ENCODE measurements around the gene RNLS. TPM values are rescaled to one million over a fixed set of nuclear protein-coding genes. Genes with fewer than 3 reads are reported as not detected.

Gene RNLS
- total and polyA plus RNA-seq, 2 of the 8 experiments (the other 6 are each of a cell fraction or from before 2014, with no cell fraction given): 7.5 to 12.7 TPM

DNA sequence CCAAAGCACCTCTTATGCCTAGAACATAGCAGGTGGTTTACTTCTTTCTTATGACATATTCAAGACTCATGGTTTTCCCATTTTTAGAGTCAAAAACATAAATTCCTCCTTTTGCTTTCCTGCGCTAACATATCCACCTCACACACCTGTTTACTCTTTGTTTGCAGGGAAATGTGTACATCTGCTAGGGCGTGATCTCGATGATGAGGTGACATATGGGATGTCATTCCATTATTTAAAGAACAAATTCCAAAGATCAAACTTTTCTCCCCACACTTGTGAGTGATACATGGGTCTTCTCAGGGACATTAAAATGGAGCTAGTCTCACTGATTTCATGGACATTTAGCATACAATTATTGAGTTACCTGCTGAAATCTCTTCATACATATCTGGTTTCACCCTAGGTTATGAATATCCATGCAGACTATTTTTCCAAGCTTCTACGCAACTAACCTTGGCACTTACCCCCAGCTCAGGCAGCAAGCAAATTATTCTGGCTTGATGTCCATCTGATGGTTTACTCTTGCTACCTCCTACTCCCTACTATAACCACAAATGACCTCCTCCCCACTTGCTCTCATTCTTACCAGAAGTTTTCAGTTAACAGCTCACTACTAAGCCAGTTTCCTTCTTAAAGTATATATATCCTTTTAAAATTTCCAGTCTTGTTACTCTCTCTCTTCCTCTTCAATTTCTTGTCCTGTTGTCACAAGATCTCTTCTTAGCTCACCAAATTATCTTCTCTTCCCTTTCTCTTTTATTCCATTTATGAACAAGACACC lies 208.5 kb downstream of the RNLS start:
- 91% methylated on average over 4 of the region's 4 CpGs; no CpG with 5 or more reads in 1 of the 2 experiments for WGBS, 2 experiments (ENCODE audit: extremely low coverage in 1 of 2, insufficient coverage in 1 of 2, insufficient read length in 1 of 2, insufficient replicate concordance in 2 of 2, low coverage in 1 of 2, low lambda C conversion rate in 2 of 2, missing lambda C conversion rate in 1 of 2)
- Histone ChIP-seq H3K14ac (ENCODE audit: insufficient read length) (no peak overlapping the region), H3K18ac (ENCODE audit: extremely low read depth, low read length) (no peak overlapping the region), H4K91ac (replicated peaks; ENCODE audit: insufficient read length, low read length) (no peak overlapping the region), H3K79me2 (ENCODE audit: control insufficient read depth in 1 of 2, insufficient read depth in 2 of 2, low read length in 2 of 2) (no peaks in the 10 kb centered on the region), H3K23ac (ENCODE audit: insufficient read length) (no peak overlapping the region), H2BK12ac (ENCODE audit: low read depth, low read length) (no peak overlapping the region), H3K36me3 (ENCODE audit: control insufficient read depth in 2 of 4, insufficient read depth in 4 of 4, low read length in 3 of 4) (no peaks in the 10 kb centered on the region), H3K9ac (replicated peaks in 1 of 4; ENCODE audit: extremely low read depth in 1 of 4, low read depth in 3 of 4, low read length in 3 of 4) (no peak overlapping the region), H2AFZ (ENCODE audit: low read length) (no peak overlapping the region), H2BK20ac (ENCODE audit: low read length) (no peak overlapping the region), H3K79me1 (ENCODE audit: low read depth, low read length) (no peaks in the 10 kb centered on the region), H4K5ac (ENCODE audit: insufficient read length, low read depth, low read length) (no peak overlapping the region), H3K4me3 (ENCODE audit: extremely low read depth in 1 of 4, insufficient read depth in 2 of 4, low read depth in 3 of 4, low read length in 4 of 4) (no peak overlapping the region), H3K4me2 (ENCODE audit: insufficient read depth in 1 of 2, low read depth in 2 of 2, low read length in 2 of 2) (no peak overlapping the region), H2BK5ac (ENCODE audit: low read depth, low read length) (no peak overlapping the region), H3K23me2 (ENCODE audit: low read depth, low read length) (no peaks in the 10 kb centered on the region), H3K4ac (replicated peaks; ENCODE audit: insufficient read length, low read depth, low read length) (no peak overlapping the region), H3K9me3 (ENCODE audit: insufficient read depth in 2 of 2, low read depth in 1 of 2, low read length in 1 of 2) (no peaks in the 10 kb centered on the region), H2BK120ac (replicated peaks; ENCODE audit: low read depth, low read length) (no peak overlapping the region), H3K27me3 (replicated peaks in 1 of 4; ENCODE audit: control insufficient read depth in 3 of 4, extremely low read depth in 1 of 4, insufficient read depth in 3 of 4, low read length in 3 of 4) (no peaks in the 10 kb centered on the region), H2AK5ac (ENCODE audit: low read depth, low read length) (no peak overlapping the region), H4K20me1 (replicated peaks in 1 of 2; ENCODE audit: control insufficient read depth in 1 of 2, insufficient read depth in 2 of 2, low read length in 2 of 2) (no peaks in the 10 kb centered on the region), H4K8ac (ENCODE audit: extremely low read depth, insufficient read depth, low read length) (no peak overlapping the region), H3K27ac (ENCODE audit: low read depth, low read length) (no peak overlapping the region), H2BK15ac (ENCODE audit: low read length) (no peak overlapping the region), H3K4me1 (replicated peaks in 1 of 4; ENCODE audit: control insufficient read depth in 3 of 4, insufficient read depth in 4 of 4, low read length in 3 of 4) (no peaks in the 10 kb centered on the region), H3K56ac (replicated peaks; ENCODE audit: insufficient read length, low read depth, low read length) (no peak overlapping the region)
- DNase-seq (ENCODE audit: low read depth in 1 of 2, low spot score in 2 of 2) (no peak), FAIRE-seq (no peak)
- ChIA-PET CTCF (ENCODE audit: partially characterized antibody) (interaction anchor here (0.6 to 4.4 kb wide), 3 partner anchors 15 to 157 kb away, joined by 4 to 21 read pairs (median 4); no protein-coding TSS in a partner anchor), POLR2A (ENCODE audit: partially characterized antibody) (interaction anchor here (1.3 kb wide), 1 partner anchor 222 kb away, joined by 3 read pairs; no protein-coding TSS in a partner anchor)
- TF ChIP-seq TBP (IDR thresholded peaks at IDR 0.05; ENCODE audit: low read depth, low read length): no peak
- no peak for TF ChIP-seq POLR2AphosphoS5 (IDR thresholded peaks at IDR 0.05; ENCODE audit: low read depth, low read length)
- no peak for TF ChIP-seq ZNF274 (IDR thresholded peaks at IDR 0.05; ENCODE audit: borderline replicate concordance, extremely low read depth, low read length)
- TF ChIP-seq EGR1 (IDR thresholded peaks at IDR 0.05; ENCODE audit: borderline replicate concordance, low read depth, low read length): no peak
- TF ChIP-seq CEBPB (IDR thresholded peaks at IDR 0.05; ENCODE audit: low read depth, low read length): no peak
- TF ChIP-seq, protein P1, sequence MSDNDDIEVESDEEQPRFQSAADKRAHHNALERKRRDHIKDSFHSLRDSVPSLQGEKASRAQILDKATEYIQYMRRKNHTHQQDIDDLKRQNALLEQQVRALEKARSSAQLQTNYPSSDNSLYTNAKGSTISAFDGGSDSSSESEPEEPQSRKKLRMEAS (IDR thresholded peaks at IDR 0.05): no peak
- TF ChIP-seq TCF12 (IDR thresholded peaks at IDR 0.05; ENCODE audit: low read depth, low read length): no peak
- no peak for TF ChIP-seq NANOG (IDR thresholded peaks at IDR 0.05; ENCODE audit: insufficient read depth, low read depth, low read length, poor library complexity, severe bottlenecking)
- TF ChIP-seq JUN (IDR thresholded peaks at IDR 0.05; ENCODE audit: low read depth, low read length): no peak
- no peak for TF ChIP-seq BACH1 (IDR thresholded peaks at IDR 0.05; ENCODE audit: low read length)
- TF ChIP-seq CREB1 (IDR thresholded peaks at IDR 0.05): no peak
